IPS-15b (cell line): Measurements from ENCODE around the gene PDRG1.
A peak's percentile ranks its signal among the peaks of the same experiment; 100 is the strongest.

Source experiments
- H3K27me3 ChIP-seq: one replicate; pipeline ENCODE4 v1.6.1; 2013; ENCODE audit warnings: low read length; ENCODE audit not compliant: control insufficient read depth, insufficient read depth
- H3K36me3 ChIP-seq: one replicate; pipeline ENCODE4 v1.6.1; 2013; ENCODE audit warnings: low read length; ENCODE audit not compliant: control insufficient read depth, insufficient read depth
- H3K4me1 ChIP-seq: one replicate; pipeline ENCODE4 v1.6.1; 2013; ENCODE audit warnings: mild to moderate bottlenecking, low read length; ENCODE audit not compliant: control insufficient read depth, insufficient read depth
- H3K4me3 ChIP-seq: one replicate; pipeline ENCODE4 v1.5.1; 2013; ENCODE audit warnings: low read depth, low read length
- H3K9ac ChIP-seq: one replicate; pipeline ENCODE4 v1.6.1; 2013; ENCODE audit warnings: low read depth, mild to moderate bottlenecking, low read length
- H3K9me3 ChIP-seq: one replicate; pipeline ENCODE4 v1.6.1; 2013; ENCODE audit warnings: mild to moderate bottlenecking, low read length; ENCODE audit not compliant: control insufficient read depth, insufficient read depth

Gene PDRG1

GRCh38 chr20:31979713-31980426, 28.0 kb upstream of the PDRG1 start:
- Histone ChIP-seq H3K4me1 (no peaks in the 10 kb centered on the region), H3K9me3 (no peaks in the 10 kb centered on the region), H3K27me3 (no peaks in the 10 kb centered on the region), H3K9ac (no peak overlapping the region), H3K4me3 (no peak overlapping the region), H3K36me3 (no peaks in the 10 kb centered on the region)

GRCh38 chr20:31977080-31977479, 25.2 kb upstream of the PDRG1 start:
- Histone ChIP-seq H3K9ac (no peak overlapping the region), H3K4me1 (peaks cover 8% of the 10 kb centered on the region), H3K27me3 (peaks cover 2% of the 10 kb centered on the region), H3K36me3 (no peaks in the 10 kb centered on the region), H3K9me3 (no peaks in the 10 kb centered on the region), H3K4me3 (no peak overlapping the region)

GRCh38 chr20:31975874-31976273, 24.0 kb upstream of the PDRG1 start:
- peaks cover 7% of the 10 kb centered on the region for H3K27me3 ChIP-seq
- no peak overlapping the region for H3K4me3 ChIP-seq
- no peaks in the 10 kb centered on the region for H3K36me3 ChIP-seq
- no peak overlapping the region for H3K9ac ChIP-seq
- no peaks in the 10 kb centered on the region for H3K9me3 ChIP-seq
- H3K4me1 ChIP-seq, result peaks cover 8% of the 10 kb centered on the region

- Histone ChIP-seq H3K36me3 (no peaks in the 10 kb centered on the region), H3K9me3 (no peaks in the 10 kb centered on the region), H3K4me1 (peaks cover 8% of the 10 kb centered on the region), H3K9ac (no peak overlapping the region), H3K4me3 (no peak overlapping the region), H3K27me3 (peaks cover 14% of the 10 kb centered on the region)
These were observed 23.2 kb upstream of the PDRG1 start for GRCh38 chr20:31974951-31975487.

GRCh38 chr20:31974296-31974695, 22.4 kb upstream of the PDRG1 start:
- no peak overlapping the region for H3K4me3 ChIP-seq
- H3K9ac ChIP-seq, result no peak overlapping the region
- no peaks in the 10 kb centered on the region for H3K9me3 ChIP-seq
- no peaks in the 10 kb centered on the region for H3K36me3 ChIP-seq
- H3K27me3 ChIP-seq, result peaks cover 21% of the 10 kb centered on the region
- peaks cover 8% of the 10 kb centered on the region for H3K4me1 ChIP-seq

GRCh38 chr20:31972471-31973021, 20.7 kb upstream of the PDRG1 start:
- H3K4me1 ChIP-seq, result peaks cover 12% of the 10 kb centered on the region
- H3K27me3 ChIP-seq, result peaks cover 27% of the 10 kb centered on the region

GRCh38 chr20:31969991-31970390, 18.1 kb upstream of the PDRG1 start:
- Histone ChIP-seq H3K4me1 (peaks cover 17% of the 10 kb centered on the region), H3K9me3 (no peaks in the 10 kb centered on the region), H3K4me3 (no peak overlapping the region), H3K36me3 (no peaks in the 10 kb centered on the region), H3K27me3 (peaks cover 38% of the 10 kb centered on the region), H3K9ac (no peak overlapping the region)

More at GRCh38 chr20:31972471-31973021, 20.7 kb upstream of the PDRG1 start:
- no peaks in the 10 kb centered on the region for H3K36me3 ChIP-seq
- H3K4me3 ChIP-seq, result no peak overlapping the region
- no peak overlapping the region for H3K9ac ChIP-seq
- no peaks in the 10 kb centered on the region for H3K9me3 ChIP-seq

GRCh38 chr20:31968291-31969126, 16.7 kb upstream of the PDRG1 start:
- peaks cover 42% of the 10 kb centered on the region for H3K27me3 ChIP-seq
- no peak overlapping the region for H3K9ac ChIP-seq
- no peaks in the 10 kb centered on the region for H3K36me3 ChIP-seq
- peaks cover 11% of the 10 kb centered on the region for H3K4me1 ChIP-seq
- peak overlapping the region; percentile 59 for H3K4me3 ChIP-seq
- no peaks in the 10 kb centered on the region for H3K9me3 ChIP-seq

- no peaks in the 10 kb centered on the region for H3K9me3 ChIP-seq
- peaks cover 42% of the 10 kb centered on the region for H3K27me3 ChIP-seq
- no peak within 1 kb of the TSS for H3K9ac ChIP-seq
- H3K4me1 ChIP-seq, result peaks cover 11% of the 10 kb centered on the region
- peak within 1 kb of the TSS; percentile 59 for H3K4me3 ChIP-seq
- H3K36me3 ChIP-seq, result no peaks in the 10 kb centered on the region
These were observed 16.0 kb upstream of the PDRG1 start, which contains the start of gene XKR7 for GRCh38 chr20:31967830-31968249. Gene XKR7, plus strand, starts transcription at chr20:31968151. Its CDS starts 25 bp downstream, at chr20:31968176.

GRCh38 chr20:31966991-31967655, 15.3 kb upstream of the PDRG1 start:
- Histone ChIP-seq H3K4me1 (peaks cover 10% of the 10 kb centered on the region), H3K4me3 (peak overlapping the region; percentile 59), H3K27me3 (peaks cover 45% of the 10 kb centered on the region), H3K36me3 (no peaks in the 10 kb centered on the region), H3K9ac (no peak overlapping the region), H3K9me3 (no peaks in the 10 kb centered on the region)

GRCh38 chr20:31963889-31964288, 12.0 kb upstream of the PDRG1 start:
- no peak overlapping the region for H3K9ac ChIP-seq
- H3K27me3 ChIP-seq, result peaks cover 22% of the 10 kb centered on the region
- no peak overlapping the region for H3K4me3 ChIP-seq
- peaks cover 7% of the 10 kb centered on the region for H3K4me1 ChIP-seq
- H3K36me3 ChIP-seq, result no peaks in the 10 kb centered on the region
- no peaks in the 10 kb centered on the region for H3K9me3 ChIP-seq
